ENCODE results near the gene CNOT2.
"Not testable (repeated sequence)": the region's sequence is repeated elsewhere in the genome, so short reads cannot be mapped to it uniquely, and the experiment has no call there.

Gene CNOT2

DNA sequence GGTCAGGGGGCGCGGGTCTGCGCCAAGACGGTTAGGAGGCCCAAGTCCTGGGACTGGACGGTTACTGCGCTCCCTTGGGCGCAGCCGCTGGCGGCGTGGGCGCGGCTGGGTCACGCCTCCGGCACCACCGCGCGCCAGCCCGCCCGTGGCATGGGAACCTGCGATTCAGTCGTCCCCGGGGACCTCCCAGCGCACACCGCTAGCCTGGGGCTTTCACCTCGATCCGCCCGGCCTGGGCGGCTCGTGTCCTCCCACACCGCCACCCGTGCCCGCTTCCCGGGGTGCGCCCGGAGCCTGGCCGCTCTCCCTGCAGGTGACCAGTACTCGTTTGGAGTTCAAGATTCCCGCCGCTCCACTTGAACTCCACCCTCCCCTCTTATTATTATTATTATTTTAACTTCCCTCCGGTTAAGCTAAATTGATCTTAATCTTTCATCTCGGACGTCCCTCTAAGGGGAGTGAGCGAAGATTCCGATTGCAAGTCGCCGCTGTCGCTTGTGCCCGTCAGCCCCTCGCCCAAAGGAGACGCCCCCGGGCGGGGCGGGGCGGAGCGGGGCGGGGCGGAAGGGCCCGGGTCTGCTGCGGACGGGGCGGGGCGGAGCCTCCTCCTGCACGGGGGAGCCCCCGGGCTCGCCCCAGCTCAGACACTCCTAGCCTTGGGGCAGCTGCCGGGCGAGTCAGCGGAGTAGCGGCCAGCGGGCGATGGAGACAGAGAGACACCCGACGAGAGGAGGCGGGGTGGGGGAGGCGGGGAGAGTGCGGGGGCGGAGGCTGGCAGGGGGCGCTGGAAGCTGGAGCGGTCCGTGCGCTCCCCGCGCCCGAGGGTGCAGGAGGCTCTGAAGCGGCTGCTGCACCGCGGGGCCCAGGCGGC is 122.7 kb downstream of the CNOT2 start, which contains the start of gene KCNMB4:
Gene KCNMB4 (plus strand): TSS at position 643 of the 871 bp plus-strand sequence. CDS start 445 bp downstream, outside the sequence.
- peak; percentile 67 for ATAC-seq (replicated peaks)
- peaks cover 5% of the 10 kb centered on the region for H3K36me3 Mint-ChIP-seq (ENCODE audit: insufficient read depth)
- peak within 1 kb of the TSS; percentile 41 to 85 for H3K27ac Mint-ChIP-seq

GRCh38 chr12:70366581-70367257 is 123.5 kb downstream of the CNOT2 start:
- Mint-ChIP-seq H3K27me3 (peaks cover 15 to 18% of the 10 kb centered on the region in 2 donors), H3K36me3 (ENCODE audit: insufficient read depth) (peaks cover 5% of the 10 kb centered on the region), H3K27ac (peak overlapping the region in 1 of 2 donors; percentile 85), H3K9me3 (no peaks in the 10 kb centered on the region), H3K4me1 (ENCODE audit: low read depth in 2 of 2) (peaks cover 16 to 18% of the 10 kb centered on the region in 2 donors), H3K4me3 (peak overlapping the region; percentile 93 to 99)
- ATAC-seq (replicated peaks) (peak; percentile 67), DNase-seq (peak; percentile 40 to 48 (median 42))

More for the DNA sequence above, 122.7 kb downstream of the CNOT2 start, which contains the start of gene KCNMB4:
- DNase-seq, result peak; percentile 35 to 45 (median 39)
- no peaks in the 10 kb centered on the region for H3K9me3 Mint-ChIP-seq
- H3K27me3 Mint-ChIP-seq, result peaks cover 12 to 18% of the 10 kb centered on the region in 2 donors
- H3K4me1 Mint-ChIP-seq (ENCODE audit: low read depth in 2 of 2), result peaks cover 16 to 18% of the 10 kb centered on the region in 2 donors
- H3K4me3 Mint-ChIP-seq, result peak within 1 kb of the TSS; percentile 93 to 99

DNA sequence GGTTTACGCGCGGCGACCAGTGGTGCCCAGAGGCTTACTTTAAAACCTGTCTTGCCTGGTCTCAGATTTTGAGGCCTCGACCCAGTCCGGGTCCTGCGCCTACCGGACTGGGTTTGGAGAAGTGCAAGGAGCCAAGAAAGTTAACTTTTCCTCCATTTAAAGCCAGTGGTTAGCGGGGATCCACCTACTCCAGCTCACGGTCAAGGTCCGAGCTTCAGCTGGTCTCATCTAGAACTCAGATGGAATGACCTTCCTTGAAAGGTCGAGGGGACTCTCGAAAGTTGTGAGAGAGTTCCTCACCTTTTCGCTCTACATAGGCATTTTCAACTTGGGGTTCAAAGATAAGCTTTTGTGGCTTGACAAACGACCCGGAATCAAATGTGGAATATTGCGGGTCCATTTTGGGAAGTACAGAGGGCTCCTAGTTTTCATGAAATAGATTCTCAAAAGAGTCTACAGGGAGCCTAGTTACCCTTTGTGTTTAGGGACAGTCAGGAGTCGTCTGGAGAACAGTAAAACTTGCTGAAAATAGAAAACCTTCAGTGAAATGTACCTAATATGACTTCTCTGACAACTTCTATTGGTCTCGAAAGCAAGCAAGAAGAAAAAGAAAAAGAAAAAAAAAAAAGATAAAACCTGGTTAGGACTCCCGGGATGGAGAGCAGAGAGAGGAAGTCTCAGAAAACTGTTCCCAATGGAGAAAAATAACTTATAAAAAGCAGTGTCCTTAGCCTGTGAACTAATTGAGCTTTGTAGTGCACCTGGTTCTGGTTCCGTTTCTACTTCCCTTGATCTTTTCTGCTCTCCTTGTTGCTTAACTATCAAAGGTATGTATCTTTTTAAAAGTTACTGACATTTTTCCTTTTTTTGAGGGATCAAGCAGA is 124.3 kb downstream of the CNOT2 start:
- H3K4me3 Mint-ChIP-seq, result peak overlapping the region; percentile 93 to 99
- peaks cover 18 to 20% of the 10 kb centered on the region in 2 donors for H3K27me3 Mint-ChIP-seq
- H3K4me1 Mint-ChIP-seq (ENCODE audit: low read depth in 2 of 2), result peaks cover 16 to 18% of the 10 kb centered on the region in 2 donors
- peaks cover 5% of the 10 kb centered on the region for H3K36me3 Mint-ChIP-seq (ENCODE audit: insufficient read depth)
- DNase-seq, result no peak
- H3K27ac Mint-ChIP-seq, result peak overlapping the region in 1 of 2 donors; percentile 85
- no peaks in the 10 kb centered on the region for H3K9me3 Mint-ChIP-seq
- ATAC-seq (replicated peaks), result no peak

DNA sequence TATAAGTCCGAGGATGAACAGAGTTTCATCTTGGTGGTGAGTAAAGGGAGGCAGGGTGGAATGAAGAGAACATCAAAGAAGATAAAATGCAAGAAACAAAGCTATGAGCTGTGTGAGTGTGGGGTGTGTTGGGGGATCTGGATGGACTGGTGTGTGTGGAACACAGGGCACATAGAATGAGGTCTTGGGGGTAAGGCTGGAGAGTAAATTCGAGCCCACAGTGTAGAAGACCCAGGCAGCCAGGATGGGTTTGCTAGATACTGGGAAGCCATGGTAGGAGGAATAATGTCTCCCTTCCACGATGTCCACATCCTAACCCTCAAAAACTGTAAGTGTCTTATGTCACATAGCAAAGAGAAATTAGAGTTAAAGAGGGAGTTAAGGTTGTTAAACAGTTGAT is 129.6 kb downstream of the CNOT2 start:
- ATAC-seq (replicated peaks), result no peak
- H3K27me3 Mint-ChIP-seq, result peaks cover 0 to 13% of the 10 kb centered on the region in 2 donors
- no peak for DNase-seq
- no peak overlapping the region for H3K27ac Mint-ChIP-seq
- no peak overlapping the region for H3K4me3 Mint-ChIP-seq
- H3K9me3 Mint-ChIP-seq, result no peaks in the 10 kb centered on the region
- no peaks in the 10 kb centered on the region for H3K4me1 Mint-ChIP-seq (ENCODE audit: low read depth in 2 of 2)
- no peaks in the 10 kb centered on the region for H3K36me3 Mint-ChIP-seq (ENCODE audit: insufficient read depth)

DNA sequence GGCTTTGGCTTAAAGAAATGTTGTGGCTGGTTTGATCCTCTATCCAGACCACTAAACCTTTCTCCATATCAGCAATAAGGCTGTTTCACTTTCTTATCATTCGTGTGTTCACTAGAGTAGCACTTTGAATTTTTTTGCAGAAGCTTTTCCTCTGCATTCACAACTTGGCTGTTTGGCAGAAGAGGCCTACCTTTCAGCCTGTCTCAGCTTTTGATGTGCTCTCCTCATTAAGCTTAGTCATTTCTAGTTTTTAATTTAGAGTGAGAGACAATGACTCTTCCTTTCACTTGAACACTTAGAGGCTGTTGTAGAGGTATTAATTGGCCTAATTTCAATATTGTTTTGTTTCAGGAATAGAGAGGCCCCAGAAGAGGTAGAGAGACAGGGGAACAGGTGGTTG is 136.6 kb downstream of the CNOT2 start:
- no peaks in the 10 kb centered on the region for H3K27me3 Mint-ChIP-seq
- ATAC-seq (replicated peaks) (no peak), DNase-seq (no peak)
- H3K36me3 Mint-ChIP-seq (ENCODE audit: insufficient read depth), result no peaks in the 10 kb centered on the region
- H3K9me3 Mint-ChIP-seq, result no peaks in the 10 kb centered on the region
- H3K4me3 Mint-ChIP-seq, result no peak overlapping the region
- H3K4me1 Mint-ChIP-seq (ENCODE audit: low read depth in 2 of 2), result no peaks in the 10 kb centered on the region
- no peak overlapping the region for H3K27ac Mint-ChIP-seq

DNA sequence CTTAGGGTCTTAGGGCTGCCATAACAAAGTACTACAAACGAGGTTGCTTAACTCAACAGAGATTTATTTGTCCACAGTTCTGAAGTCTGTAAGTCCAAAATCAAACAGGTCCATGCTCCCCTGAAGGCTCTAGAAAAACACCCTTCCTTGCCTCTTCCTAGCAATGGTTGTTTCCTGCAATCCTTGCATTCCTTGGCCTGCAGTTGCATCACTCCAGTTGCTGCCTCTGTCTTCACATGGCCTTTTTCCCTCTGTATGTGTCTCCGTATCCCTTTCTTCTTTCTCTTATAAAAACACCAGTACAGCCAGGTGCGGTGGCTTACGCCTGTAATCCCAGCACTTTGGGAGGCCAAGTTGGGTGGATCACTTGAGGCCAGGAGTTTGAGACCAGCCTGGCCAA is 140.3 kb downstream of the CNOT2 start:
- DNase-seq (no peak), ATAC-seq (replicated peaks) (no peak)
- Mint-ChIP-seq H3K27ac (no peak overlapping the region), H3K4me1 (ENCODE audit: low read depth in 2 of 2) (no peaks in the 10 kb centered on the region), H3K9me3 (no peaks in the 10 kb centered on the region), H3K36me3 (ENCODE audit: insufficient read depth) (no peaks in the 10 kb centered on the region), H3K4me3 (no peak overlapping the region), H3K27me3 (no peaks in the 10 kb centered on the region)

DNA sequence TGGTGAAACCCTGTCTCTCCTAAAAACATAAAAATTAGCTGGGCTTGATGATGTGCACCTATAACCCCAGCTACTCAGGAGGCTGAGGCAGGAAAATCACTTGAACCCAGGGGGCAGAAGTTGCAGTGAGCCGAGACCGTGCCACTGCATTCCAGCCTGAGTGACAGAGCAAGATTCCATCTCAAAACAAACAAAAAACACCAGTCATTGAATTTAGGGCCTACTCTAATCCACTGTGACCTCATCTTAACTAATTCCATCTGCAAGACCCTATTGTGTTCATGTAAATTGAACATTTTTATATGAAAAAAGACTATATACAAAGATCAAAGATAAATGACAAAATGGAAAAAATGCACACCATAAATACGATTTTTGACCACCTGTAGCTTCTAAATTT is 140.7 kb downstream of the CNOT2 start:
- H3K9me3 Mint-ChIP-seq, result no peaks in the 10 kb centered on the region
- H3K4me3 Mint-ChIP-seq, result no peak overlapping the region
- no peaks in the 10 kb centered on the region for H3K4me1 Mint-ChIP-seq (ENCODE audit: low read depth in 2 of 2)
- H3K27ac Mint-ChIP-seq, result no peak overlapping the region
- no peaks in the 10 kb centered on the region for H3K27me3 Mint-ChIP-seq
- ATAC-seq (replicated peaks), result no peak
- no peaks in the 10 kb centered on the region for H3K36me3 Mint-ChIP-seq (ENCODE audit: insufficient read depth)
- DNase-seq, result no peak

- H3K9me3 Mint-ChIP-seq, result peaks cover 2 to 5% of the 10 kb centered on the region in 2 donors
- H3K27me3 Mint-ChIP-seq, result no peaks in the 10 kb centered on the region
- no peaks in the 10 kb centered on the region for H3K36me3 Mint-ChIP-seq (ENCODE audit: insufficient read depth)
- no peaks in the 10 kb centered on the region for H3K4me1 Mint-ChIP-seq (ENCODE audit: low read depth in 2 of 2)
- no peak for DNase-seq
- no peak overlapping the region for H3K27ac Mint-ChIP-seq
- ATAC-seq (replicated peaks), result no peak
- H3K4me3 Mint-ChIP-seq, result no peak overlapping the region
These were observed 143.5 kb downstream of the CNOT2 start for GRCh38 chr12:70386771-70387170.

DNA sequence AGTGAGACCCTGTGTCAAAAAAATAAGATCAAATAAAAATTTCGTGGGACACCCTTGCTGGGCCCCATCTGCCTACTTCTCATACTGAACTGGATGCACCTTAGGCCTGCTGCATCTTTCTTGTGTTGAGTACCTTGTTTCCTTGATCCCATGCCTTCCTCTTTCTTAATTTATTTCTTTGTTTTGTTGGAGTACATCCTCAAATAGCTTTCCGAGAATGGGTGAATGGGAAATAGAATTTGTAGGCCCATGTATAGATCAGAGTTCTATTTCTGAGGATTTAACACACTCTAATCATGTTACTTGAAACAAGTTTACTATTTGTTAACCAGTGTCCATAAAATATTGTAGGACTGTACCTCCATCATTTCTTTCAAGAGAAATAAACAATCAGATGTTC is 146.4 kb downstream of the CNOT2 start:
- DNase-seq (no peak), ATAC-seq (replicated peaks) (no peak)
- Mint-ChIP-seq H3K36me3 (ENCODE audit: insufficient read depth) (no peaks in the 10 kb centered on the region), H3K4me1 (ENCODE audit: low read depth in 2 of 2) (no peaks in the 10 kb centered on the region), H3K4me3 (no peak overlapping the region), H3K9me3 (peaks cover 2 to 5% of the 10 kb centered on the region in 2 donors), H3K27me3 (peaks cover 0 to 9% of the 10 kb centered on the region in 2 donors), H3K27ac (no peak overlapping the region)

DNA sequence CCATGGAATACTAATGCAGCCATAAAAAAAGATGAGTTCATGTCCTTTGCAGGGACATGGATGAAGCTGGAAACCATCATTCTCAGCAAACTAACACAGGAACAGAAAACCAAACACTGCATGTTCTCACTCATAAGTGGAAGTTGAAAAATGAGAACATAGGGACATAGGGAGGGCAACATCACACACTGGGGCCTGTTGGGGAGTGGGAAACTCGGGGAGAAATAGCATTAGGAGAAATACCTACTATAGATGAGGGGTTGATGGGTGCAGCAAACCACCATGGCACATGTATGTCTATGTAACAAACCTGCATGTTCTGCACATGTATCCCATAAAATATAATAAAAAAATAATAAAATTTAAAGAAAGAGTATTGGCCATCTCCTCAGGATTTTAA is 149.4 kb downstream of the CNOT2 start:
- DNase-seq; H3K27me3 Mint-ChIP-seq; H3K9me3 Mint-ChIP-seq; H3K36me3 Mint-ChIP-seq (ENCODE audit: insufficient read depth); H3K4me1 Mint-ChIP-seq (ENCODE audit: low read depth in 2 of 2); ATAC-seq (replicated peaks); H3K27ac Mint-ChIP-seq; H3K4me3 Mint-ChIP-seq: not testable (repeated sequence)

- Mint-ChIP-seq H3K9me3 (peaks cover 2 to 5% of the 10 kb centered on the region in 2 donors), H3K4me3 (no peak overlapping the region), H3K4me1 (ENCODE audit: low read depth in 2 of 2) (no peaks in the 10 kb centered on the region), H3K36me3 (ENCODE audit: insufficient read depth) (no peaks in the 10 kb centered on the region), H3K27ac (no peak overlapping the region), H3K27me3 (peaks cover 0 to 9% of the 10 kb centered on the region in 2 donors)
- ATAC-seq (replicated peaks) (no peak), DNase-seq (no peak)
These were observed 150.7 kb downstream of the CNOT2 start for GRCh38 chr12:70393787-70394499.

DNA sequence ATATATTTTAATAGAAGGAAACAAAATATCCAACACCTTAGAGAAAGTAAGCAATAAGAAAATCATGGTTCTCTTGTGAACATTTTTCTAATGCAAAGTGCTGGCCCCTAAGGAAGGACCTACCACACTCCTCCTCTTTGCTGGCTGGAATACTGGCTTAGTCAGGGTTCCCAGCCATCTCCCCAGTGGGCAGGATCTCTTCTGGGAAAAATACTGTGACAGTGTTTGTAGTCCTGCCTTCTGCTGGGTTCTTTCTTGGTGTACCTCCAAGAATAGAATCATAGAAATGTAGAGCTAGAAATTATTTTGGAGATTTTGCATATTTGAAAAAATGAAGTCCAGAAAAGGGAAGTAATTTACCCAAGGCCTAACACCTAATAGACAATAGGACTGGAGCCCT is 154.8 kb downstream of the CNOT2 start:
- H3K27ac Mint-ChIP-seq, result no peak overlapping the region
- DNase-seq (no peak), ATAC-seq (replicated peaks) (no peak)
- peaks cover 0 to under 1% of the 10 kb centered on the region in 2 donors for H3K27me3 Mint-ChIP-seq
- no peak overlapping the region for H3K4me3 Mint-ChIP-seq
- no peaks in the 10 kb centered on the region for H3K36me3 Mint-ChIP-seq (ENCODE audit: insufficient read depth)
- no peaks in the 10 kb centered on the region for H3K4me1 Mint-ChIP-seq (ENCODE audit: low read depth in 2 of 2)
- H3K9me3 Mint-ChIP-seq, result no peaks in the 10 kb centered on the region

Measured in effector memory CD8-positive, alpha-beta T cell (primary cell).